GM18499 (cell line): ENCODE results near the gene SLC38A1.
"Not testable (repeated sequence)": the region's sequence is repeated elsewhere in the genome, so short reads cannot be mapped to it uniquely, and the experiment has no call there.

ENCODE experiments used
- ATAC-seq: cut with Tn5 transposase; IDR thresholded peaks from one replicate; pipeline ENCODE4 v1.9.1; 2021; ENCODE audit warnings: moderate number of reproducible peaks; ENCODE audit not compliant: insufficient read depth, unreplicated experiment

SLC38A1 gene

DNA sequence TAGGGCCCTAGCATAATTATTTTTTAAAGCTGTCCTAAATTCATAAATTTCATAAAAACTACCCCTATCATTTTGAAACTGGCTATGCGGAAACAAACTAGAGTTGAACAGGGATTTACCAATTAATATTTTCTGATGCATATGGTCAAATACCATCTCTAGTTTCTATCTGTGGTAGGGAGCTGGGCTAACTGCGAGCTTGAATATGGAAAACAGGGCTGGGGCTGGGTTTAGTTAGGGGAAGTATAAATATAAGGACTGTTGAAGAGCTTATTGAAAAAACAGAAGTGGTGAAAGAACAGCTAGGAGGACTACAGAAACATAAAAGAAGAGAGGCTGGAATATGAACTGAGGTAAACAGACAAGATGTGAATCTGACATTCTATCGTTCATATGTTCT lies 91.8 kb downstream of the SLC38A1 start:
- no peak for ATAC-seq

DNA sequence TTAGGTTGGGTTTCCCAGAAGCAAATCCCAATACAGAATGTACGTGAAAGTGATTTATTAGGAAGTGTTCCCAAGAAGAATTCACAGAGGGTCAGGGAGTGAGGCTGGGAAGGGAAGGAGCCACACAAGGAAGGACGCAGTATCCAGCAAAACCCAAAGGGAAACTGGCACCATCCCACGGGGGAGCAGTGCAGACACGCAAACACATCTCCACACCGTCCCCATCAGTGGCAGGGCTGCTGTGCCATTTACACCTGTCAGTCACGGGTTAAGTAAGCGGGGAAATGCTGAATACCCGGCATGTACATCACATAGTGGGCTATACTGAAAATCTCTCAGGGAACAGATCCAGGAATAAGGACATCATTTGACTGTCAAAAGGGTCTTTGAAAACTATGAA lies 93.9 kb downstream of the SLC38A1 start:
- no peak for ATAC-seq

GRCh38 chr12:46174061-46174662 lies 94.7 kb downstream of the SLC38A1 start:
- ATAC-seq = no peak

GRCh38 chr12:46168426-46168825 lies 100.4 kb downstream of the SLC38A1 start:
- no peak for ATAC-seq

DNA sequence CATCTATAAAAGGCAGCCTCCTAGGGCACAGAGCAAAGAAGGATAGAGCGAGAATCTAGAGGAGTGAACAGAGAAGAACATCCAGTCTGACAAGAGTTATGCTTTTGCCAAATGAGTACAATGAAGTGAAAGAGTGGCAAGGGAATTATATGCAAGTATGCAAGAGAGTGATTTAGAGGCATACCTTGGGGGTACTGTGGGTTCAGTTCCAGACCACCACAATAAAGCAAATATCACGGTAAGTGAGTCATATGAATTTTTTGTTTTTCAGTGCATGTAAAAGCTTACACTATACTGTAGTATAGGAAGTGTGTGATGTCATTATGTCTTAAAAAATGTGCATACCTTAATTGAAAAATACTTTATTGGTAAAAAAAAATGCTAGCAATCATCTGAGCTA lies 101.4 kb downstream of the SLC38A1 start:
- ATAC-seq = no peak

DNA sequence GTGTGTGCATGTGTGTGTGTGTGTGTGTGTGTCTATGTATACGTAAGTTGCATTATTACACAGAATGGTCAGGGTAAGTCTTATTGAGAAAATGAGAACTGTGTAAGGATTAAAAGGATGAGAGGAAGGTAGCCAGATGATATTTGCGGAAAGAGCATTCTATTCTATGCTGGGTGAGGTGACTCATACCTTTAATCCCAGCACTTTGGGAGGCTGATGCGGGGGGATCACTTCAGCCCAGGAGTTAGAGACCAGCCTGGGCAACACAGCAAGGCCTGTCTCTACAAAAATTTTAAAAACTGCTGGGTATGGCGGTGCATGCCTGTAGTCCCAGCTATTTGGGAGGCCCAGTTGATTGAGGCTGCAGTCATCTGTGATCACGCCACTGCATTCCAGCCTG lies 103.7 kb downstream of the SLC38A1 start:
- ATAC-seq = no peak

- ATAC-seq = no peak
Observed at GRCh38 chr12:46164186-46164761, 104.6 kb downstream of the SLC38A1 start.

DNA sequence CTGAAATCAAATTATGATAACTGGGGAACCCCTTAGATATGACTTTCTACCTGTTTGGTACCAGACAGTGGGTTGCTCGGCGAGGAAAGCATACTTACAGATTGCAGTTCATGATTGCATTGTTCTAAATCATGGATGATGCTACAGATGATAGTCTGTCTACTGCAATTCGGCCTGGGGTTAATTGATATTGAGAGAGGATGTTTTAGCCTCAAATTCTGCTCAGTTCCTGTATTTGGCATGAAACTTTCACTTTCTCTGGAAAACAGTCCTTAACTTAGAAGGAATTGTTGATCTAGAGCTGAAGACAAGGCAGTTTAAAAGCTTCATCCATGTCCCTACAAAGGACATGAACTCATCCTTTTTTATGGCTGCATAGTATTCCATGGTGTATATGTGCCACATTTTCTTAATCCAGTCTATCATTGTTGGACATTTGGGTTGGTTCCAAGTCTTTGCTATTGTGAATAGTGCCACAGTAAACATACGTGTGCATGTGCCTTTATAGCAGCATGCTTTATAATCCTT lies 106.2 kb downstream of the SLC38A1 start:
- not testable (repeated sequence) for ATAC-seq

- ATAC-seq = no peak
Observed at GRCh38 chr12:46160981-46161690, 107.7 kb downstream of the SLC38A1 start.

- no peak for ATAC-seq
Observed at GRCh38 chr12:46160101-46160980, 108.5 kb downstream of the SLC38A1 start.

GRCh38 chr12:46159309-46159901 lies 109.4 kb downstream of the SLC38A1 start:
- no peak for ATAC-seq

DNA sequence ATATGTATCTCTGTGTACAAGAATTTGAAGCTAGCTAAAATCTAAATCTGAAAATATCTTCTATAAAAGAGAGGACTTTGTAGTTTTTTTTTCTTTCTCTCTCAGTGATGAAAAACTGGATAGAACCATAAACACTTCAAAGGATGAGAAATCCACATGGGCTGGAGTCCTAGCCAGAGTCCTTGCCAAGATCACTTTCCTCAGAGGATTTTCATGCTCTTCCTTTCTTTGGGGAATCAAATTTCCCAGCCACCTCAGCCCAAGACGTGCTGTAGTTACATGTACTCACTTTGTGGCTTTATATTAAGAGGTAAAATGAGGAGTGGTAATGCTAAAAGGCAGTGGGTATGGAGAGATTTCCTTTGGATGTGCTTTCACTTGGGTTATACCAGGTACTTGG lies 110.3 kb downstream of the SLC38A1 start:
- ATAC-seq = no peak

GRCh38 chr12:46154221-46154985 lies 114.4 kb downstream of the SLC38A1 start:
- no peak for ATAC-seq

GRCh38 chr12:46153268-46153872 lies 115.5 kb downstream of the SLC38A1 start:
- ATAC-seq = no peak

GRCh38 chr12:46152456-46152855 lies 116.4 kb downstream of the SLC38A1 start:
- ATAC-seq = no peak

GRCh38 chr12:46150735-46151134 lies 118.1 kb downstream of the SLC38A1 start:
- no peak for ATAC-seq

GRCh38 chr12:46149905-46150304 lies 118.9 kb downstream of the SLC38A1 start:
- no peak for ATAC-seq

- no peak for ATAC-seq
Observed at GRCh38 chr12:46149079-46149464, 119.8 kb downstream of the SLC38A1 start.
